Mucosa of rectum (tissue), 2 donors: ENCODE results near the gene TRAPPC1.

ENCODE experiments used
- H3K27ac ChIP-seq, 2 donors: one replicate each; pipeline ENCODE4 v1.7.0; 2013; ENCODE audit warnings: inconsistent platforms in 2 of 2, low read depth in 2 of 2, low read length in 2 of 2
- H3K27me3 ChIP-seq, 2 donors: one replicate each; pipeline ENCODE4 v1.7.0; 2013; ENCODE audit warnings: low read length in 2 of 2; ENCODE audit not compliant: control insufficient read depth in 2 of 2, insufficient read depth in 2 of 2
- H3K36me3 ChIP-seq, 2 donors: one replicate each; pipeline ENCODE4 v1.7.0; 2013; ENCODE audit warnings: low read length in 2 of 2; ENCODE audit not compliant: control insufficient read depth in 2 of 2, insufficient read depth in 2 of 2
- H3K4me1 ChIP-seq, 2 donors: one replicate each; pipeline ENCODE4 v1.7.0; 2013; ENCODE audit warnings: low read length in 2 of 2, mild to moderate bottlenecking in 1 of 2; ENCODE audit not compliant: control insufficient read depth in 2 of 2, insufficient read depth in 2 of 2
- H3K4me3 ChIP-seq, 2 donors: one replicate each; pipeline ENCODE4 v1.7.0; 2013; ENCODE audit warnings: low read length in 2 of 2
- H3K9ac ChIP-seq, 2 donors: one replicate each; pipeline ENCODE4 v1.7.0; 2013; ENCODE audit warnings: low read length in 2 of 2, low read depth in 1 of 2, mild to moderate bottlenecking in 1 of 2
- H3K9me3 ChIP-seq, 2 donors: one replicate each; pipeline ENCODE4 v1.7.0; 2013; ENCODE audit warnings: low read length in 2 of 2; ENCODE audit not compliant: control insufficient read depth in 2 of 2
- donor health status: healthy.
- donor health status: Normal muscosa, but diverticular disease.

The TRAPPC1 gene

DNA sequence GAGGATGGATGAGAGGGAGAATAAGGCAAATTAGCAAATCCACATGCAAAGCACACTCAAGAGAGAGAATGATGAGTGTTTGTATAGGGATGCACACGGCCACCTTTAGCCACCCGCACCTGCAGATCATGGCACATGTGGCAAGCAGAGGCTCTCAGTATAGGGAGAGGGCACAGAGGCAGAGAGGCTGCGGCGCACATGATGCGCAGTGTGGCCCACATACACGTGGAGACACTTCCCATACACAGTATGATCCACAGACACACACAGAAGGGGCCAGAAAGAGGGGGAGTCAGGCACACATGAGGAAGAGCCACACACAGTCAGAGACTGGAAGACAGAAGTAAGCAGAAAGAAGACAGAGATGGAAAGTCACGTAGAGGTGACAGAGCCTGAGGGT lies 49.7 kb downstream of the TRAPPC1 start:
- H3K36me3 ChIP-seq = peaks cover 2 to 14% of the 10 kb centered on the region in 2 donors
- no peaks in the 10 kb centered on the region for H3K27me3 ChIP-seq
- H3K4me1 ChIP-seq = peaks cover 20 to 39% of the 10 kb centered on the region in 2 donors
- H3K27ac ChIP-seq = peak overlapping the region in 1 of 2 donors; percentile 1
- no peak overlapping the region for H3K9ac ChIP-seq
- H3K4me3 ChIP-seq = no peak overlapping the region
- no peaks in the 10 kb centered on the region for H3K9me3 ChIP-seq

DNA sequence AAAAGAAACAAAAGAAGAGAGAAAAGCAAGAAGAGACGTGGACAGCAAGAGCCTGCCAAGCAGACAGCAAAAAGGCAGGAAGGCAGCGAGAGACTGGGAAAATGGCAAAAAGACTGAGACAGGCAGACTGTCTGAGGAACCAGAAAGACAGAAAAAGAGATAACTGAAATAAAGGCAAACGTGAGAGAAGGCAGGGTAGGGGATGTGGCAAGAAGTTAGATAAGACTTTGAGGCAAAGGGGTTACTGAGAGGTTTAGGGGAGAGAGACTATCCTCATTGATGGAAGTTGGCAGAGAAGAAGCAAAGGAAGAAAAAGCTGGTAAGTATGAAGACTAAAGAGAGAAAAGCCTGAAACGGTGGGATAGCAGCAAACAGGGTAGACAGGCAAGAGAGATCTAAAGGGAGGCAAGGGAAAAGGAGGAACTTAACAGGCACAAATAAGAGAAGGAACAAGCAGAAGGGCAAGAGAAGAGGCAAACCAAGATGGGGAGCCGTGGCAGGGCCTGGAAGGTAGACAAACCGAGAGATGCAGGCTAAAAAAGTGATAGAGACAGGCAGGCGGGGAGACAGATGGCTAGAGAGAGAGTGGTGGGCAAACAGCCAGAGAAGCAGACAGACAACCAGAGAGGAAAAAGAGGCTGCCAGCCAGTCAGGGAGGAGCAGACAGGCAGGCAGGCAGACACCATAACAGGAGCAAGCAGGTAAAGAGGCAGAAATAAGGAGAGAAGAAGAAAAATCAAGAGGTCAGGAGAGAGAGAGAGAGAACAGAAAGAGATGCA lies 50.3 kb downstream of the TRAPPC1 start:
- no peak overlapping the region for H3K4me3 ChIP-seq
- peak overlapping the region in 1 of 2 donors; percentile 6 for H3K27ac ChIP-seq
- H3K9me3 ChIP-seq = no peaks in the 10 kb centered on the region
- H3K4me1 ChIP-seq = peaks cover 16 to 33% of the 10 kb centered on the region in 2 donors
- no peaks in the 10 kb centered on the region for H3K27me3 ChIP-seq
- H3K9ac ChIP-seq = peak overlapping the region in 1 of 2 donors; percentile 19
- peaks cover 2 to 14% of the 10 kb centered on the region in 2 donors for H3K36me3 ChIP-seq
